ENCODE data around the gene TSHR. TPM values are rescaled to one million over a fixed set of nuclear protein-coding genes. Genes with fewer than 3 reads are reported as not detected.
A peak's percentile ranks its signal among the peaks of the same experiment; 100 is the strongest.

Gene TSHR
- total RNA-seq, 3 donors from 2014 or later (not counting 1 experiment from before 2014, with no cell fraction given), result 0.80 TPM; not detected in 2

DNA sequence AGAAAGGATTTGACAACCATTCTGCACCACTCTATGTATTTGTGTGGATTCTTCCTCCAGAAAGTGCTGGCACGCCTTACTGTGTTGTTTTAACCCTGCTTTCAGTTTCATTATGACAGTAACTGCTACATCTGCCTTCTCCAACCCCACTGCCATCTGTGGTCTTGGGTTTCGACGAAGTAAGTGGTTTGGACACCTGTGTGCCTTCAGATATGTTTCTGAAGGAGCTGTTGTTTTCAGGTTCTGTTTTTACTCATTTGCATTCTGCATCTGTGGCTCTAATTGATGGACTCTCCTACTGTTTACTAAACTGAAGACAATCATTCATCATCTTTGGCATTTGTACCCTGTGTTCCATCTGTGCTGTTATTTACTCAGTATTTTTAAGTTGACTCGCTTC is 4.1 kb downstream of the TSHR start:
- 0% methylated on average over 3 of the region's 4 CpGs for WGBS (ENCODE audit: insufficient coverage)
- Mint-ChIP-seq H3K9me3 (no peaks in the 10 kb centered on the region), H3K36me3 (no peaks in the 10 kb centered on the region), H3K27ac (peak overlapping the region; percentile 83 to 86), H3K27me3 (ENCODE audit: low read depth in 2 of 2) (peaks cover 16 to 17% of the 10 kb centered on the region in 2 donors), H3K4me1 (peaks cover 29 to 30% of the 10 kb centered on the region in 2 donors), H3K4me3 (peak overlapping the region; percentile 72)
- Histone ChIP-seq H3K36me3 (ENCODE audit: control insufficient read depth, insufficient read depth, low read length) (no peaks in the 10 kb centered on the region), H3K4me1 (ENCODE audit: control insufficient read depth, insufficient read depth, low read length) (peaks cover 18% of the 10 kb centered on the region), H3K27me3 (ENCODE audit: control insufficient read depth, insufficient read depth, low read length) (peaks cover 7% of the 10 kb centered on the region), H3K4me3 (ENCODE audit: low read length) (no peak overlapping the region), H3K27ac (ENCODE audit: low read length) (peak overlapping the region; percentile 34), H3K9me3 (ENCODE audit: control insufficient read depth, insufficient read depth, low read length) (no peaks in the 10 kb centered on the region)
- DNase-seq, result peak; percentile 26 to 78
- intact Hi-C loops (cut with micrococcal nuclease), result no loop called here
- peak; percentile 83 to 85 (median 85) for ATAC-seq
- TF ChIP-seq, protein P1, sequence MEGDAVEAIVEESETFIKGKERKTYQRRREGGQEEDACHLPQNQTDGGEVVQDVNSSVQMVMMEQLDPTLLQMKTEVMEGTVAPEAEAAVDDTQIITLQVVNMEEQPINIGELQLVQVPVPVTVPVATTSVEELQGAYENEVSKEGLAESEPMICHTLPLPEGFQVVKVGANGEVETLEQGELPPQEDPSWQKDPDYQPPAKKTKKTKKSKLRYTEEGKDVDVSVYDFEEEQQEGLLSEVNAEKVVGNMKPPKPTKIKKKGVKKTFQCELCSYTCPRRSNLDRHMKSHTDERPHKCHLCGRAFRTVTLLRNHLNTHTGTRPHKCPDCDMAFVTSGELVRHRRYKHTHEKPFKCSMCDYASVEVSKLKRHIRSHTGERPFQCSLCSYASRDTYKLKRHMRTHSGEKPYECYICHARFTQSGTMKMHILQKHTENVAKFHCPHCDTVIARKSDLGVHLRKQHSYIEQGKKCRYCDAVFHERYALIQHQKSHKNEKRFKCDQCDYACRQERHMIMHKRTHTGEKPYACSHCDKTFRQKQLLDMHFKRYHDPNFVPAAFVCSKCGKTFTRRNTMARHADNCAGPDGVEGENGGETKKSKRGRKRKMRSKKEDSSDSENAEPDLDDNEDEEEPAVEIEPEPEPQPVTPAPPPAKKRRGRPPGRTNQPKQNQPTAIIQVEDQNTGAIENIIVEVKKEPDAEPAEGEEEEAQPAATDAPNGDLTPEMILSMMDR (IDR thresholded peaks at IDR 0.05), result no peak

DNA sequence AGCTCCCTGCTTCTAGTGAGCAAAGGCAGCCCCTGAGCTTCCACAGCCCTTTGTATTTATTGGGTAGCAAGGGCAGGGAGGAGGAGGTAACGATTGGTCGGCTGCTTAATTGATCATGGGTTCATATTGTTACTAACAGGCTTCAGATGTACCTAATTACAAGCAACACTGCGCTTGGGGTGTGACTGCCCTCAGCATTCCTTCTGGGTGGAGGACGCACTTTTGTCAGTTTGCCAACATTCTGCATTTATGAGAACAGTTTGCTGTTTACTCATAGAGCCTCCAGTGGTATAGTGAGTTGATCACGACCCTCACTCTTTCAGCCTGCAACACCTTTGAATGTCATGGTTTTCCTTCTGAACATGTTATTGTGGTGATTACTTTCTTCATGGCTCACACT is 9.6 kb downstream of the TSHR start:
- ATAC-seq (no peak), DNase-seq (no peak)
- Mint-ChIP-seq H3K4me1 (peaks cover 3 to 5% of the 10 kb centered on the region in 2 donors), H3K9me3 (no peaks in the 10 kb centered on the region), H3K27ac (no peak overlapping the region), H3K36me3 (no peaks in the 10 kb centered on the region), H3K27me3 (ENCODE audit: low read depth in 2 of 2) (peaks cover 7 to 17% of the 10 kb centered on the region in 2 donors), H3K4me3 (no peak overlapping the region)
- no peaks in the 10 kb centered on the region for H3K36me3 ChIP-seq (ENCODE audit: control insufficient read depth, insufficient read depth, low read length)
- H3K27me3 ChIP-seq (ENCODE audit: control insufficient read depth, insufficient read depth, low read length), result no peaks in the 10 kb centered on the region
- TF ChIP-seq, protein P1 (IDR thresholded peaks at IDR 0.05), result no peak
- H3K27ac ChIP-seq (ENCODE audit: low read length), result no peak overlapping the region
- peaks cover 2% of the 10 kb centered on the region for H3K4me1 ChIP-seq (ENCODE audit: control insufficient read depth, insufficient read depth, low read length)
- 72% methylated on average over 5 of the region's 5 CpGs for WGBS (ENCODE audit: insufficient coverage)
- H3K9me3 ChIP-seq (ENCODE audit: control insufficient read depth, insufficient read depth, low read length), result no peaks in the 10 kb centered on the region
- no peak overlapping the region for H3K4me3 ChIP-seq (ENCODE audit: low read length)
- intact Hi-C loops (cut with micrococcal nuclease), result no loop called here

DNA sequence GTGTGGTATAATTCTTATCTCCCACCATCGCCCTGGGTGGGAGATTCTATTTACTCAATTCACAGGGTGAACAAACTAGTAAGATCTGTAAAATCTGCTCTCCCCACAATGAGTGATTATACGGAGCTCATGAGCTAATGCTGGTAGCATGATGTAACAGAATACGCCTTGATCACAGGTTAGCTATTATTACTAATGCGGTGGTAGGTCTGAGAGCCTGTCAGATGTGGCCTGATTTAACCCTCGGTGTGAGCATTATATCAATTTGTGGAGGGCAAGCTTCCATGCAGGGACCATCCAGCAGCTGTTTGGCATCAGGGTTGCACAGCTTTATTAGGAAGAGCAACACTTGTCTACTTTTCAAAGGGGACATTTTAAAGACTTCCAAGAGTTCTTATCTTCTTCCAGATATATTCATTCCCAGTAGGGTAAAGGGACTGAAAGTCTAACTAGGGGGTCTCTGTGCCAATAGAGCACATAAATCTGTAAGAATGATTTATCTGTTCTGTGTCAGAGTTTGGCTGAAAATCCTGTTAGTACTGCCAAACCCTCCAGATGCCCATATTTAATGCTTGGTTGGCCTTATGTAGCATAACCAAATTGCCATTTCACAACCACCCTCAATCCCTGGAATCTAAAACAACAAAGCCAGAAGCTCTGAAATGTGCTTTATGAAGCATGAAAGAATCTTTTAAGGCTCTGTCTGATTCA is 18.7 kb downstream of the TSHR start:
- no peak for ATAC-seq
- Histone ChIP-seq H3K27ac (ENCODE audit: low read length) (no peak overlapping the region), H3K4me1 (ENCODE audit: control insufficient read depth, insufficient read depth, low read length) (peaks cover 3% of the 10 kb centered on the region), H3K36me3 (ENCODE audit: control insufficient read depth, insufficient read depth, low read length) (no peaks in the 10 kb centered on the region), H3K27me3 (ENCODE audit: control insufficient read depth, insufficient read depth, low read length) (peaks cover 2% of the 10 kb centered on the region), H3K4me3 (ENCODE audit: low read length) (no peak overlapping the region), H3K9me3 (ENCODE audit: control insufficient read depth, insufficient read depth, low read length) (no peaks in the 10 kb centered on the region)
- DNase-seq, result peak in 1 of 2 donors; percentile 36
- no peaks in the 10 kb centered on the region for H3K9me3 Mint-ChIP-seq
- TF ChIP-seq, protein P1 (IDR thresholded peaks at IDR 0.05), result no peak
- WGBS (ENCODE audit: insufficient coverage), result 72% methylated on average over 4 of the region's 5 CpGs
- no peak overlapping the region for H3K27ac Mint-ChIP-seq
- H3K36me3 Mint-ChIP-seq, result no peaks in the 10 kb centered on the region
- no peaks in the 10 kb centered on the region for H3K4me1 Mint-ChIP-seq
- peaks cover 3 to 6% of the 10 kb centered on the region in 2 donors for H3K27me3 Mint-ChIP-seq (ENCODE audit: low read depth in 2 of 2)
- intact Hi-C loops (cut with micrococcal nuclease), result no loop called here
- H3K4me3 Mint-ChIP-seq, result no peak overlapping the region

- peaks cover 3 to 6% of the 10 kb centered on the region in 2 donors for H3K27me3 Mint-ChIP-seq (ENCODE audit: low read depth in 2 of 2)
- H3K36me3 Mint-ChIP-seq, result no peaks in the 10 kb centered on the region
- H3K9me3 ChIP-seq (ENCODE audit: control insufficient read depth, insufficient read depth, low read length), result no peaks in the 10 kb centered on the region
- H3K9me3 Mint-ChIP-seq, result no peaks in the 10 kb centered on the region
- 100% methylated on average over 2 of the region's 2 CpGs for WGBS (ENCODE audit: insufficient coverage)
- TF ChIP-seq, protein P1 (IDR thresholded peaks at IDR 0.05), result no peak
- no peaks in the 10 kb centered on the region for H3K4me1 Mint-ChIP-seq
- intact Hi-C loops (cut with micrococcal nuclease), result no loop called here
- ATAC-seq, result no peak
- no peaks in the 10 kb centered on the region for H3K36me3 ChIP-seq (ENCODE audit: control insufficient read depth, insufficient read depth, low read length)
- DNase-seq, result no peak
- no peak overlapping the region for H3K27ac ChIP-seq (ENCODE audit: low read length)
- H3K27ac Mint-ChIP-seq, result no peak overlapping the region
- no peak overlapping the region for H3K4me3 ChIP-seq (ENCODE audit: low read length)
- peaks cover 3% of the 10 kb centered on the region for H3K4me1 ChIP-seq (ENCODE audit: control insufficient read depth, insufficient read depth, low read length)
- peaks cover 2% of the 10 kb centered on the region for H3K27me3 ChIP-seq (ENCODE audit: control insufficient read depth, insufficient read depth, low read length)
- H3K4me3 Mint-ChIP-seq, result no peak overlapping the region
These were observed 19.3 kb downstream of the TSHR start for GRCh38 chr14:80974679-80975078.
